Uterus (tissue), 2 donors: ENCODE data around the gene DIDO1.

Experiments
- POLR2A ChIP-seq, 2 donors: fragments of 450-650 bp; IDR thresholded peaks; one replicate each; pipeline ENCODE4 v1.6.1; 2016; ENCODE audit warnings: antibody characterized with exemption in 2 of 2, mild to moderate bottlenecking in 1 of 2, moderate library complexity in 1 of 2
- TF ChIP-seq, protein P1 (sequence below), 4 experiments: fragments of 200-600 bp in 2 of 4; fragments of 450-650 bp in 2 of 4; sonication (generic) in 2 of 4; IDR thresholded peaks; one replicate each; pipeline ENCODE4 v1.5.1; 2016 to 2019; ENCODE audit warnings: antibody characterized with exemption in 4 of 4, mild to moderate bottlenecking in 2 of 4, moderate library complexity in 1 of 4

- TF ChIP-seq, protein P1, sequence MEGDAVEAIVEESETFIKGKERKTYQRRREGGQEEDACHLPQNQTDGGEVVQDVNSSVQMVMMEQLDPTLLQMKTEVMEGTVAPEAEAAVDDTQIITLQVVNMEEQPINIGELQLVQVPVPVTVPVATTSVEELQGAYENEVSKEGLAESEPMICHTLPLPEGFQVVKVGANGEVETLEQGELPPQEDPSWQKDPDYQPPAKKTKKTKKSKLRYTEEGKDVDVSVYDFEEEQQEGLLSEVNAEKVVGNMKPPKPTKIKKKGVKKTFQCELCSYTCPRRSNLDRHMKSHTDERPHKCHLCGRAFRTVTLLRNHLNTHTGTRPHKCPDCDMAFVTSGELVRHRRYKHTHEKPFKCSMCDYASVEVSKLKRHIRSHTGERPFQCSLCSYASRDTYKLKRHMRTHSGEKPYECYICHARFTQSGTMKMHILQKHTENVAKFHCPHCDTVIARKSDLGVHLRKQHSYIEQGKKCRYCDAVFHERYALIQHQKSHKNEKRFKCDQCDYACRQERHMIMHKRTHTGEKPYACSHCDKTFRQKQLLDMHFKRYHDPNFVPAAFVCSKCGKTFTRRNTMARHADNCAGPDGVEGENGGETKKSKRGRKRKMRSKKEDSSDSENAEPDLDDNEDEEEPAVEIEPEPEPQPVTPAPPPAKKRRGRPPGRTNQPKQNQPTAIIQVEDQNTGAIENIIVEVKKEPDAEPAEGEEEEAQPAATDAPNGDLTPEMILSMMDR (IDR thresholded peaks at IDR 0.05) = no peak
- no peak for TF ChIP-seq POLR2A (IDR thresholded peaks at IDR 0.05)
These were observed 49.0 kb upstream of the DIDO1 start for GRCh38 chr20:62975251-62975760.
